ENCODE data around the gene KRTAP5-8. TPM values are rescaled to one million over a fixed set of nuclear protein-coding genes. Genes with fewer than 3 reads are reported as not detected.

KRTAP5-8 gene
- total and polyA plus RNA-seq, 2 donors (not counting 1 experiment from before 2014, with no cell fraction given) = not detected

DNA sequence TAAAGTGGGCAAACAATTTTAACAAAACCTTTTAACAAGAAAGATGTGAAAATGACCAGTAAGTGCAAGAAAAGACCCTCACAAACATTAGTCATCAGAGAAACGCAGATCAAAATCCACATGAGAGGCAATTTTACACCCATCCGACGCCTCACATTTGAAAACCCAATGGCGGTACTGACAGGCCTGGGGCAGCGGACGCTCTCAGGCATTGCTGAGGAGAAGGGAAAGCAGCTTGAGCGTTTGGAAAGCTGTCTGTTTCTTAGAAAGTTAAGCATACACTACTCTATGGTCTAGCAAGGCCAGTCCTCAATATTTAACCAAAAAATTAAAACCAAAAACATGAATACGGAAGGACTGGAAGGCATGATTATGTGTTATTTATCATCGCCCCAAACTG, 2.0 kb upstream of the KRTAP5-8 start:
- no peaks in the 10 kb centered on the region for H4K20me1 ChIP-seq (ENCODE audit: control insufficient read depth, extremely low read depth, insufficient read depth, low read length)
- H2AFZ ChIP-seq (ENCODE audit: low read length) = no peak overlapping the region
- no peak overlapping the region for H3K9ac ChIP-seq (ENCODE audit: insufficient read depth, low read length)
- DNase-seq (ENCODE audit: low read depth in 2 of 2) = no peak
- no peaks in the 10 kb centered on the region for H3K36me3 ChIP-seq (ENCODE audit: control insufficient read depth, insufficient read depth, low read length)
- H3K9me3 ChIP-seq (ENCODE audit: control insufficient read depth, insufficient read depth, low read depth, low read length) = no peaks in the 10 kb centered on the region
- H3K79me2 ChIP-seq (ENCODE audit: control insufficient read depth, insufficient read depth, low read length) = no peaks in the 10 kb centered on the region
- TF ChIP-seq CTCF (conservative IDR thresholded peaks at IDR 0.05 in 1 of 2, IDR thresholded peaks at IDR 0.05 in 1 of 2; ENCODE audit: low read depth in 1 of 2, low read length in 2 of 2) (no peak), EZH2 (IDR thresholded peaks at IDR 0.05; ENCODE audit: low read length, missing control alignments) (no peak)
- no peaks in the 10 kb centered on the region for H3K27me3 ChIP-seq (ENCODE audit: control insufficient read depth, insufficient read depth, low read length)
- no peaks in the 10 kb centered on the region for H3K4me1 ChIP-seq (ENCODE audit: control insufficient read depth, extremely low read depth, insufficient read depth, low read length)
- no peak overlapping the region for H3K4me3 ChIP-seq (replicated peaks in 1 of 4; ENCODE audit: control extremely low read depth in 1 of 4, insufficient read depth in 1 of 4, low read depth in 3 of 4, low read length in 4 of 4)
- H3K4me2 ChIP-seq (ENCODE audit: extremely low read depth, insufficient read depth, low read length) = no peak overlapping the region
- H3K27ac ChIP-seq (ENCODE audit: insufficient read depth, low read length) = no peak overlapping the region

- Histone ChIP-seq H3K27me3 (ENCODE audit: control insufficient read depth, insufficient read depth, low read length) (peaks cover 3% of the 10 kb centered on the region), H3K27ac (ENCODE audit: insufficient read depth, low read length) (no peak overlapping the region), H3K36me3 (ENCODE audit: control insufficient read depth, insufficient read depth, low read length) (no peaks in the 10 kb centered on the region), H4K20me1 (ENCODE audit: control insufficient read depth, extremely low read depth, insufficient read depth, low read length) (no peaks in the 10 kb centered on the region), H3K79me2 (ENCODE audit: control insufficient read depth, insufficient read depth, low read length) (no peaks in the 10 kb centered on the region), H3K4me3 (replicated peaks in 1 of 4; ENCODE audit: control extremely low read depth in 1 of 4, insufficient read depth in 1 of 4, low read depth in 3 of 4, low read length in 4 of 4) (no peak overlapping the region), H3K9me3 (ENCODE audit: control insufficient read depth, insufficient read depth, low read depth, low read length) (no peaks in the 10 kb centered on the region), H3K4me1 (ENCODE audit: control insufficient read depth, extremely low read depth, insufficient read depth, low read length) (no peaks in the 10 kb centered on the region), H3K4me2 (ENCODE audit: extremely low read depth, insufficient read depth, low read length) (no peak overlapping the region), H3K9ac (ENCODE audit: insufficient read depth, low read length) (no peak overlapping the region), H2AFZ (ENCODE audit: low read length) (no peak overlapping the region)
- DNase-seq (ENCODE audit: low read depth in 2 of 2) = no peak
- TF ChIP-seq CTCF (conservative IDR thresholded peaks at IDR 0.05 in 1 of 2, IDR thresholded peaks at IDR 0.05 in 1 of 2; ENCODE audit: low read depth in 1 of 2, low read length in 2 of 2) = no peak
- no peak for TF ChIP-seq EZH2 (IDR thresholded peaks at IDR 0.05; ENCODE audit: low read length, missing control alignments)
Observed at GRCh38 chr11:71537537-71537936, 288 bp upstream of the KRTAP5-8 start.

- H3K27me3 ChIP-seq (ENCODE audit: control insufficient read depth, insufficient read depth, low read length) = peaks cover 3% of the 10 kb centered on the region
- no peak overlapping the region for H3K27ac ChIP-seq (ENCODE audit: insufficient read depth, low read length)
- H4K20me1 ChIP-seq (ENCODE audit: control insufficient read depth, extremely low read depth, insufficient read depth, low read length) = no peaks in the 10 kb centered on the region
- H3K4me1 ChIP-seq (ENCODE audit: control insufficient read depth, extremely low read depth, insufficient read depth, low read length) = no peaks in the 10 kb centered on the region
- no peak overlapping the region for H3K4me3 ChIP-seq (replicated peaks in 1 of 4; ENCODE audit: control extremely low read depth in 1 of 4, insufficient read depth in 1 of 4, low read depth in 3 of 4, low read length in 4 of 4)
- no peaks in the 10 kb centered on the region for H3K79me2 ChIP-seq (ENCODE audit: control insufficient read depth, insufficient read depth, low read length)
- no peak for TF ChIP-seq EZH2 (IDR thresholded peaks at IDR 0.05; ENCODE audit: low read length, missing control alignments)
- no peak for TF ChIP-seq CTCF (conservative IDR thresholded peaks at IDR 0.05 in 1 of 2, IDR thresholded peaks at IDR 0.05 in 1 of 2; ENCODE audit: low read depth in 1 of 2, low read length in 2 of 2)
- H3K4me2 ChIP-seq (ENCODE audit: extremely low read depth, insufficient read depth, low read length) = no peak overlapping the region
- no peaks in the 10 kb centered on the region for H3K36me3 ChIP-seq (ENCODE audit: control insufficient read depth, insufficient read depth, low read length)
- H3K9ac ChIP-seq (ENCODE audit: insufficient read depth, low read length) = no peak overlapping the region
- no peak overlapping the region for H2AFZ ChIP-seq (ENCODE audit: low read length)
- DNase-seq (ENCODE audit: low read depth in 2 of 2) = no peak
- H3K9me3 ChIP-seq (ENCODE audit: control insufficient read depth, insufficient read depth, low read depth, low read length) = no peaks in the 10 kb centered on the region
Observed at GRCh38 chr11:71538666-71538990, 803 bp downstream of the KRTAP5-8 start.

Measured in fibroblast of lung (primary cell).